H1 (cell line): ENCODE data around the gene ANKRD13C. TPM values are rescaled to one million over a fixed set of nuclear protein-coding genes. Genes with fewer than 3 reads are reported as not detected.

Experiments used
- POLR2AphosphoS5 ChIP-seq: IDR thresholded peaks from 2 replicates; pipeline ENCODE4 v1.6.1; 2011; ENCODE audit warnings: low read depth, low read length
- polyA plus RNA-seq, 7 experiments: library from polyadenylated mRNA; depleted of rRNA in 3 of 7; stranded (reverse) in 5 of 7; unstranded in 2 of 7; fragments of >200 nt in 5 of 7; fragments of 200-250 nt in 2 of 7; gene quantifications; 1 replicate in 5 of 7; 2 replicates in 1 of 7; 4 replicates in 1 of 7; pipeline versions ENCODE4 v1.2.1 to v1.2.3, GENCODE V29; 2011 to 2013; ENCODE audit warnings: missing spikeins in 2 of 7, mixed read lengths in 2 of 7
- total RNA-seq: library from RNA; stranded (reverse); fragmentation: NEBNext Ultra II Directional; extraction: Animal tissue kit (Norgen Biotek cat#: 25700); gene quantifications from 2 replicates; pipeline ENCODE4 v1.2.1, GENCODE V29; 2021

The ANKRD13C gene
- total and polyA plus RNA-seq, 2 of the 8 experiments (the other 6 are each of a cell fraction or from before 2014, with no cell fraction given): 4.8 to 21.7 TPM

DNA sequence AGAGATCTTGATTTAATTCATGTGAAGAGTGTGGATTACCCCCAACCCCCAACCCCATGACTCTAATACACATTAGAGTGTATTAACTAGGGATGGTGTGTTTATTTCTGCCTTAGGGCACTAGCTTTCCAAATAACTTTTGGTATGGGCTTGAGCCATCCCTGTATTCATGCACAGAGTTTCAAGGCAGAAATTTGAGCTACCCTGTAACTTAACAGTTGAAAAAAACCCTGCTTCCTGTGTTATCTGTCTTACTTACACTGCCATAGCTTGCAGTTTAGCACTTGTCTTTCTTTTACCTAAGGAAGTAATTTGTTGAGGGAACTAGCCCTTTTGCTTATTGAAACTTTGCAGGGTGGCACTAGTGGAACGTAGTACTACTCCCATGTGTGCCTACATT lies 127.1 kb downstream of the ANKRD13C start (continued):
- TF ChIP-seq POLR2AphosphoS5: no peak
- TF ChIP-seq, all 59 proteins: peak for 0
